MM.1S (cell line): ENCODE data around the gene CANT1.

Experiments
- DNase-seq: peaks from one replicate; pipeline ENCODE4 v3.0.0-alpha.2; 2015
- H2AFZ ChIP-seq: fragments of 300-600 bp; sonication (generic); 2 replicates; pipeline ENCODE4 v1.6.0; 2016; ENCODE audit warnings: antibody characterized with exemption, low read length
- H3F3A ChIP-seq: fragments of 300-600 bp; sonication (generic); 2 replicates; pipeline ENCODE4 v1.6.1; 2016; ENCODE audit warnings: mild to moderate bottlenecking, antibody characterized with exemption, low read length, moderate library complexity, mixed read lengths; ENCODE audit not compliant: insufficient read depth
- H3K27ac ChIP-seq: fragments of 300-600 bp; sonication (generic); 2 replicates; pipeline ENCODE4 v1.5.1; 2016; ENCODE audit warnings: mild to moderate bottlenecking, low read length
- H3K27me3 ChIP-seq: fragments of 300-600 bp; sonication (generic); replicated peaks from 2 replicates; pipeline ENCODE4 v1.6.0; 2016; ENCODE audit warnings: low read length; ENCODE audit not compliant: insufficient read depth
- H3K36me3 ChIP-seq: fragments of 300-600 bp; sonication (generic); replicated peaks from 2 replicates; pipeline ENCODE4 v1.6.1; 2016; ENCODE audit warnings: mild to moderate bottlenecking, low read length, mixed read lengths; ENCODE audit not compliant: insufficient read depth
- H3K4me1 ChIP-seq: fragments of 300-600 bp; sonication (generic); 2 replicates; pipeline ENCODE4 v1.6.1; 2016; ENCODE audit warnings: low read length, mixed read lengths
- H3K4me2 ChIP-seq: fragments of 300-600 bp; sonication (generic); 2 replicates; pipeline ENCODE4 v1.6.0; 2016; ENCODE audit warnings: low read depth, low read length
- H3K4me3 ChIP-seq: fragments of 300-600 bp; sonication (generic); 2 replicates; pipeline ENCODE4 v1.5.1; 2016; ENCODE audit warnings: low read length, mixed read lengths
- H3K79me2 ChIP-seq: fragments of 300-600 bp; sonication (generic); 2 replicates; pipeline ENCODE4 v1.6.1; 2016; ENCODE audit warnings: mixed run types, low read length, mixed read lengths
- H3K9ac ChIP-seq: fragments of 300-600 bp; sonication (generic); 2 replicates; pipeline ENCODE4 v1.6.1; 2016; ENCODE audit warnings: low read length, mixed read lengths
- H3K9me2 ChIP-seq: fragments of 300-600 bp; sonication (generic); replicated peaks from 2 replicates; pipeline ENCODE4 v1.6.1; 2016; ENCODE audit warnings: mild to moderate bottlenecking, low read length, mixed read lengths; ENCODE audit not compliant: insufficient read depth
- H3K9me3 ChIP-seq: fragments of 300-600 bp; sonication (generic); replicated peaks from 2 replicates; pipeline ENCODE4 v1.6.1; 2016; ENCODE audit warnings: mild to moderate bottlenecking, low read length, mixed read lengths; ENCODE audit not compliant: insufficient read depth
- H4K20me1 ChIP-seq: fragments of 300-600 bp; sonication (generic); 2 replicates; pipeline ENCODE4 v1.6.1; 2016; ENCODE audit warnings: mild to moderate bottlenecking, low read length, moderate library complexity, mixed read lengths; ENCODE audit not compliant: insufficient read depth
- CTCF ChIP-seq: fragments of 300-600 bp; sonication (generic); IDR thresholded peaks from 2 replicates; pipeline ENCODE4 v1.5.1; 2016; ENCODE audit warnings: antibody characterized with exemption, low read length, mixed read lengths
- EZH2 ChIP-seq: fragments of 300-600 bp; sonication (generic); optimal IDR thresholded peaks from 2 replicates; pipeline ENCODE3; 2017; ENCODE audit warnings: low read depth, mild to moderate bottlenecking, antibody characterized with exemption, low read length, mixed read lengths
- EZH2phosphoT487 ChIP-seq: fragments of 300-600 bp; sonication (generic); IDR thresholded peaks from 2 replicates; pipeline ENCODE4 v1.6.1; 2018; ENCODE audit warnings: antibody characterized with exemption, low read length

CANT1 gene

GRCh38 chr17:78960928-78961327 is 48.6 kb downstream of the CANT1 start:
- H3K36me3 ChIP-seq, result no peaks in the 10 kb centered on the region

GRCh38 chr17:78959803-78960202 is 49.8 kb downstream of the CANT1 start:
- no peak for DNase-seq
- H3K4me2 ChIP-seq, result no peak overlapping the region
- no peaks in the 10 kb centered on the region for H3F3A ChIP-seq
- H3K36me3 ChIP-seq, result no peaks in the 10 kb centered on the region
- H3K4me3 ChIP-seq, result no peak overlapping the region
- no peak for TF ChIP-seq EZH2
- no peak for TF ChIP-seq CTCF
- no peak for TF ChIP-seq EZH2phosphoT487
- H3K9me2 ChIP-seq, result no peaks in the 10 kb centered on the region
- no peaks in the 10 kb centered on the region for H3K9me3 ChIP-seq
- H3K79me2 ChIP-seq, result no peaks in the 10 kb centered on the region
- no peak overlapping the region for H3K27ac ChIP-seq
- no peak overlapping the region for H3K9ac ChIP-seq
- no peaks in the 10 kb centered on the region for H4K20me1 ChIP-seq
- H3K4me1 ChIP-seq, result peaks cover 3% of the 10 kb centered on the region; the same call in 1 of the 2 replicates
- no peak overlapping the region for H2AFZ ChIP-seq
- peaks cover 23% of the 10 kb centered on the region for H3K27me3 ChIP-seq

More at GRCh38 chr17:78960928-78961327, 48.6 kb downstream of the CANT1 start:
- no peaks in the 10 kb centered on the region for H3F3A ChIP-seq
- H3K79me2 ChIP-seq, result no peaks in the 10 kb centered on the region
- H3K9ac ChIP-seq, result no peak overlapping the region
- H4K20me1 ChIP-seq, result no peaks in the 10 kb centered on the region
- TF ChIP-seq EZH2 (no peak), CTCF (no peak), EZH2phosphoT487 (no peak)
- no peaks in the 10 kb centered on the region for H3K9me3 ChIP-seq
- H3K4me3 ChIP-seq, result no peak overlapping the region
- no peak overlapping the region for H3K27ac ChIP-seq
- H3K9me2 ChIP-seq, result no peaks in the 10 kb centered on the region
- peaks cover 14% of the 10 kb centered on the region; the same call in 1 of the 2 replicates for H3K27me3 ChIP-seq
- H2AFZ ChIP-seq, result no peak overlapping the region
- no peak overlapping the region for H3K4me2 ChIP-seq
- peaks cover 15% of the 10 kb centered on the region for H3K4me1 ChIP-seq
- no peak for DNase-seq

GRCh38 chr17:78958641-78959127 is 50.9 kb downstream of the CANT1 start:
- H3K9ac ChIP-seq, result no peak overlapping the region
- no peak overlapping the region for H2AFZ ChIP-seq
- no peaks in the 10 kb centered on the region for H3K36me3 ChIP-seq
- H3K9me2 ChIP-seq, result no peaks in the 10 kb centered on the region
- no peak overlapping the region for H3K4me2 ChIP-seq
- H3K4me1 ChIP-seq, result no peaks in the 10 kb centered on the region
- no peak overlapping the region for H3K27ac ChIP-seq
- H3K4me3 ChIP-seq, result no peak overlapping the region
- TF ChIP-seq CTCF, result no peak
- TF ChIP-seq EZH2, result no peak
- TF ChIP-seq EZH2phosphoT487, result no peak
- H3K9me3 ChIP-seq, result no peaks in the 10 kb centered on the region
- peaks cover 33% of the 10 kb centered on the region for H3K27me3 ChIP-seq
- no peaks in the 10 kb centered on the region for H3F3A ChIP-seq
- no peaks in the 10 kb centered on the region for H3K79me2 ChIP-seq
- DNase-seq, result no peak
- no peaks in the 10 kb centered on the region for H4K20me1 ChIP-seq
